ENCODE results near the gene TSPEAR. TPM values are rescaled to one million over a fixed set of nuclear protein-coding genes. Genes with fewer than 3 reads are reported as not detected.

TSPEAR gene
- total RNA-seq, 1 experiment from 2014 or later: 1.8 TPM

Other genes with a start within 250 kb of the TSPEAR start
- gene KRTAP10-1, start 171.4 kb downstream of the TSPEAR start, total RNA-seq (2014; rRNA removed; shearing (Covaris generic)): not detected in 2 replicates
- not detected in 2 replicates for gene KRTAP10-2, start 160.1 kb downstream of the TSPEAR start, total RNA-seq (2014; rRNA removed; shearing (Covaris generic))
- not detected in 2 replicates for gene KRTAP10-3, start 152.8 kb downstream of the TSPEAR start, total RNA-seq (2014; rRNA removed; shearing (Covaris generic))
- gene KRTAP10-4, start 137.8 kb downstream of the TSPEAR start, total RNA-seq (2014; rRNA removed; shearing (Covaris generic)): not detected in 2 replicates
- gene KRTAP10-5, start 131.0 kb downstream of the TSPEAR start, total RNA-seq (2014; rRNA removed; shearing (Covaris generic)): not detected in 2 replicates
- not detected in 2 replicates for gene KRTAP10-6, start 119.1 kb downstream of the TSPEAR start, total RNA-seq (2014; rRNA removed; shearing (Covaris generic))
- not detected in 2 replicates for gene KRTAP10-7, start 111.0 kb downstream of the TSPEAR start, total RNA-seq (2014; rRNA removed; shearing (Covaris generic))
- gene KRTAP10-8, start 99.5 kb downstream of the TSPEAR start, total RNA-seq (2014; rRNA removed; shearing (Covaris generic)): not detected in 2 replicates
- gene KRTAP10-9, start 84.5 kb downstream of the TSPEAR start, total RNA-seq (2014; rRNA removed; shearing (Covaris generic)): not detected in 2 replicates
- not detected in 2 replicates for gene KRTAP10-10, start 74.2 kb downstream of the TSPEAR start, total RNA-seq (2014; rRNA removed; shearing (Covaris generic))
- not detected in 2 replicates for gene KRTAP10-11, start 65.2 kb downstream of the TSPEAR start, total RNA-seq (2014; rRNA removed; shearing (Covaris generic))
- not detected in 2 replicates for gene KRTAP12-4, start 56.9 kb downstream of the TSPEAR start, total RNA-seq (2014; rRNA removed; shearing (Covaris generic))
- gene KRTAP12-3, start 53.6 kb downstream of the TSPEAR start, total RNA-seq (2014; rRNA removed; shearing (Covaris generic)): not detected in 2 replicates
- not detected in 2 replicates for gene KRTAP12-2, start 44.6 kb downstream of the TSPEAR start, total RNA-seq (2014; rRNA removed; shearing (Covaris generic))
- gene KRTAP12-1, start 29.4 kb downstream of the TSPEAR start, total RNA-seq (2014; rRNA removed; shearing (Covaris generic)): 0.17 TPM in 1 of 2 replicates, not detected in the other
- not detected in 2 replicates for gene KRTAP10-12, start 14.4 kb downstream of the TSPEAR start, total RNA-seq (2014; rRNA removed; shearing (Covaris generic))
- 66.4 and 76.8 TPM in 2 replicates for gene UBE2G2, start 90.2 kb upstream of the TSPEAR start, total RNA-seq (2014; rRNA removed; shearing (Covaris generic))
- gene SUMO3, start 106.5 kb upstream of the TSPEAR start, total RNA-seq (2014; rRNA removed; shearing (Covaris generic)): 80.8 and 91.1 TPM in 2 replicates
- 117 and 134 TPM in 2 replicates for gene PTTG1IP, start 162.1 kb upstream of the TSPEAR start, total RNA-seq (2014; rRNA removed; shearing (Covaris generic))
- gene ITGB2, start 209.3 kb upstream of the TSPEAR start, total RNA-seq (2014; rRNA removed; shearing (Covaris generic)): 1.4 and 2.4 TPM in 2 replicates
- gene SLX9, start 228.5 kb upstream of the TSPEAR start, total RNA-seq (2014; rRNA removed; shearing (Covaris generic)): 30.3 and 35.0 TPM in 2 replicates